Adrenal gland (tissue), 12 donors: ENCODE measurements around the gene HNF1A. TPM values are rescaled to one million over a fixed set of nuclear protein-coding genes. Genes with fewer than 3 reads are reported as not detected.

Source experiments
- DNase-seq, 7 donors: peaks; one replicate each; pipeline ENCODE4 v3.0.0-alpha.2; 2019 to 2020
- H3K27ac ChIP-seq, 5 donors: fragments of 200-600 bp; sonication (generic) in 4 of 5; 1 replicate in 3 of 5; 2 replicates in 2 of 5; pipeline versions ENCODE4 v1.5.1 to v1.8.0; 2016 to 2020; ENCODE audit warnings: mild to moderate bottlenecking in 1 of 5
- H3K27me3 ChIP-seq: fragments of 200-600 bp; 2 replicates; pipeline ENCODE4 v1.8.0; 2021
- H3K36me3 ChIP-seq, 2 donors: fragments of 200-600 bp; replicated peaks in 1 of 2; 1 replicate in 1 of 2; 2 replicates in 1 of 2; pipeline versions ENCODE4 v1.5.1 to v1.8.0; 2018 to 2022
- H3K4me1 ChIP-seq, 2 donors: fragments of 200-600 bp; replicated peaks in 1 of 2; 1 replicate in 1 of 2; 2 replicates in 1 of 2; pipeline versions ENCODE4 v1.5.1 to v1.8.0; 2018 to 2021
- H3K4me3 ChIP-seq, 4 donors: fragments of 200-600 bp; sonication (generic) in 3 of 4; one replicate each; pipeline ENCODE4 v1.5.1; 2016 to 2018
- H3K9me3 ChIP-seq, 3 donors: fragments of 200-600 bp; sonication (generic) in 1 of 3; replicated peaks in 1 of 3; 1 replicate in 2 of 3; 2 replicates in 1 of 3; pipeline versions ENCODE4 v1.5.1 to v1.8.0; 2016 to 2021
- CTCF ChIP-seq, 6 experiments: fragments of 450-650 bp in 4 of 6; fragments of 200-600 bp in 2 of 6; sonication (generic) in 1 of 6; IDR thresholded peaks; 1 replicate in 5 of 6; 2 replicates in 1 of 6; pipeline versions ENCODE4 v1.5.1 to v1.8.0; 2016 to 2021; ENCODE audit warnings: antibody characterized with exemption in 6 of 6, mild to moderate bottlenecking in 2 of 6, moderate library complexity in 1 of 6
- POLR2A ChIP-seq, 2 donors: fragments of 450-650 bp; IDR thresholded peaks; one replicate each; pipeline ENCODE4 v1.6.1; 2017; ENCODE audit warnings: antibody characterized with exemption in 2 of 2, mild to moderate bottlenecking in 2 of 2, moderate library complexity in 1 of 2
- WGBS, 4 donors: extraction: QIAGEN DNeasy Blood & Tissue Kit in 2 of 4; methylation state at CpG; one replicate each; pipeline versions ENCODE4 v1.1.5 to v1.1.7; 2013 to 2017; 5-methylcytosine and 5-hydroxymethylcytosine counted together
- intact Hi-C, 2 donors: fragments of 100-400 bp; cut with DNase I; formaldehyde crosslinking; loops; one replicate each; pipeline versions ENCODE4 v1.14.1 to v1.15.0; 2022 to 2023
- polyA plus RNA-seq, 3 donors: library from polyadenylated mRNA; stranded (reverse); fragments of 200-250 nt in 2 of 3; fragments of 350-450 nt in 1 of 3; fragmentation: Illumina TruSeq in 1 of 3; extraction: RNeasy Lipid Tissue Mini Kit (QIAGEN cat#74804) in 1 of 3; gene quantifications; one replicate each; pipeline ENCODE4 v1.2.3, GENCODE V29; 2013 to 2014
- total RNA-seq, 9 donors: library from RNA; depleted of rRNA in 4 of 9; stranded (reverse); fragments of >200 nt in 4 of 9; fragments of 120-200 nt in 1 of 9; fragmentation: NEBNext Ultra II Directional in 1 of 9; extraction: Animal tissue kit (Norgen Biotek cat#: 25700) in 1 of 9; gene quantifications; one replicate each; pipeline versions ENCODE4 v1.1.0 to v1.2.4, GENCODE V29; 2013 to 2023
- donor health status: healthy with polysubstance abuse.
- donor health status: Bipolar disorder and iron deficiency.
- donor health status: DM: yes; HTN: yes; CAD: no.
- donor health status: DM: no; HTN: no; CAD: no.
- donor health status: DM: no; HTN: no; CAD: no.
- donor health status: DM: yes; HTN: yes; CAD: no.

The HNF1A gene
- total and polyA plus RNA-seq, 12 donors: 0.03 to 0.08 TPM; not detected in 10

DNA sequence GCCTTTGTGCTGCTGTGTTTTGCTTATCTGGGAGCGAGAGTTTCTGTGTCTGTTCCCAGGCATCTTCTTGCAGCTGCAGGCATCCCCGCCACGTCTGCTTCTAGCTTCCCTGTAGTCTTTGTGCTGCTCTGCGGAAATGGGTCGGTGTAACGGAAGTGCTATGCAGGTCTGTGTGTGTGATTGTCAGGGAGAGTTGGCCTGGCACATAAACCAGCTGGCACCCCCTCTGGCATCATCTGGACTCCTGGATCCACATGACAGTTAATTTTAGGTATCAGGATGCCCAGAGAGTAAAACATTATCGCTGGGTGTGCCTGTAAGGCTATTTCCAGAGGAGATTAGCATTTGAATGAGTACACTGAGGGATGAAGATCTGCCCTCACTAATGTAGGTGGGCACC lies 70.1 kb downstream of the HNF1A start:
- Histone ChIP-seq H3K9me3 (no peaks in the 10 kb centered on the region), H3K4me1 (no peaks in the 10 kb centered on the region), H3K27me3 (no peaks in the 10 kb centered on the region), H3K27ac (no peak overlapping the region), H3K36me3 (no peaks in the 10 kb centered on the region), H3K4me3 (no peak overlapping the region)
- 70 to 81% (median 74%) methylated on average over 5 to 7 of the region's 7 CpGs for WGBS, 4 donors
- intact Hi-C loops: no loop called here
- DNase-seq: no peak
- TF ChIP-seq CTCF (IDR thresholded peaks at IDR 0.05) (no peak), POLR2A (IDR thresholded peaks at IDR 0.05) (no peak)

- Histone ChIP-seq H3K9me3 (no peaks in the 10 kb centered on the region), H3K4me1 (no peaks in the 10 kb centered on the region), H3K4me3 (no peak overlapping the region), H3K36me3 (no peaks in the 10 kb centered on the region), H3K27ac (no peak overlapping the region), H3K27me3 (no peaks in the 10 kb centered on the region)
- 48 to 70% (median 58%) methylated on average over 2 of the region's 2 CpGs for WGBS, 4 donors
- DNase-seq: no peak
- intact Hi-C loops: no loop called here
- TF ChIP-seq CTCF (IDR thresholded peaks at IDR 0.05): no peak
- no peak for TF ChIP-seq POLR2A (IDR thresholded peaks at IDR 0.05)
These were observed 72.4 kb downstream of the HNF1A start for GRCh38 chr12:121050725-121051124.

Other genes with a start within 250 kb of the HNF1A start
- gene SPPL3, start 74.2 kb upstream of the HNF1A start, total RNA-seq: 10 to 100 TPM; 10.5 to 50.3 (median 22.0) TPM
- gene SPPL3, start 74.2 kb upstream of the HNF1A start, polyA plus RNA-seq: 10 to 100 TPM; 13.4 to 50.6 (median 13.4) TPM
- 10 to 100 TPM in 8 of 9 donors, 1 to 10 TPM in 1; 8.9 to 20.0 (median 14.0) TPM for gene C12orf43, start 37.9 kb downstream of the HNF1A start, total RNA-seq
- gene C12orf43, start 37.9 kb downstream of the HNF1A start, polyA plus RNA-seq: 10 to 100 TPM; 10.9 to 14.6 (median 13.0) TPM
- gene OASL, start 60.7 kb downstream of the HNF1A start, total RNA-seq: 1 to 10 TPM in 1 of 9 donors, under 1 TPM in 7, not detected in 1; 0.06 to 1.1 (median 0.40) TPM
- 1 to 10 TPM in 2 of 3 donors, under 1 TPM in 1; 0.99 to 1.9 (median 1.3) TPM for gene OASL, start 60.7 kb downstream of the HNF1A start, polyA plus RNA-seq
- 10 to 100 TPM in 2 of 9 donors, 1 to 10 TPM in 7; 1.2 to 13.5 (median 7.2) TPM for gene P2RX7, start 154.3 kb downstream of the HNF1A start, total RNA-seq
- 10 to 100 TPM in 1 of 3 donors, 1 to 10 TPM in 2; 2.0 to 10.5 (median 2.4) TPM for gene P2RX7, start 154.3 kb downstream of the HNF1A start, polyA plus RNA-seq
- 100 to 1,000 TPM in 2 of 9 donors, 10 to 100 TPM in 7; 15.2 to 114 (median 34.7) TPM for gene P2RX4, start 231.6 kb downstream of the HNF1A start, total RNA-seq
- gene P2RX4, start 231.6 kb downstream of the HNF1A start, polyA plus RNA-seq: 10 to 100 TPM; 13.3 to 50.0 (median 29.2) TPM